H1 (cell line): ENCODE measurements around the gene COPG1. TPM values are rescaled to one million over a fixed set of nuclear protein-coding genes. Genes with fewer than 3 reads are reported as not detected.

Experiments used
- ASH2L ChIP-seq: fragments of 200-600, 300-600 bp; sonication (generic); IDR thresholded peaks from one replicate; pipeline ENCODE4 v1.7.1; 2017; ENCODE audit warnings: low read length
- GABPA ChIP-seq: IDR thresholded peaks from 2 replicates; pipeline ENCODE4 v1.6.1; 2011; ENCODE audit warnings: mild to moderate bottlenecking, low read length, moderate library complexity, borderline replicate concordance; ENCODE audit not compliant: insufficient read depth
- POLR2A ChIP-seq, 2 experiments: IDR thresholded peaks; 1 replicate in 1 of 2; 2 replicates in 1 of 2; pipeline ENCODE4 v1.6.1; 2011; ENCODE audit warnings: low read depth in 2 of 2, low read length in 2 of 2, mild to moderate bottlenecking in 2 of 2; ENCODE audit errors: control extremely low read depth in 1 of 2
- SP1 ChIP-seq: IDR thresholded peaks from 2 replicates; pipeline ENCODE4 v1.6.1; 2011; ENCODE audit warnings: low read depth, low read length
- SP2 ChIP-seq: IDR thresholded peaks from 2 replicates; pipeline ENCODE4 v1.6.1; 2012; ENCODE audit warnings: mild to moderate bottlenecking, low read length, inconsistent platforms
- SP4 ChIP-seq: IDR thresholded peaks from 2 replicates; pipeline ENCODE4 v1.6.1; 2012; ENCODE audit warnings: low read length, inconsistent platforms
- SUZ12 ChIP-seq: fragments of 200-600 bp; sonication (generic); IDR thresholded peaks from 2 replicates; pipeline ENCODE4 v1.6.1; 2012; ENCODE audit warnings: mild to moderate bottlenecking, inconsistent platforms, low read length, moderate library complexity, mixed read lengths
- TAF1 ChIP-seq: IDR thresholded peaks from 2 replicates; pipeline ENCODE4 v1.6.1; 2011; ENCODE audit warnings: mild to moderate bottlenecking, low read depth, low read length
- TCF12 ChIP-seq: IDR thresholded peaks from 2 replicates; pipeline ENCODE4 v1.6.1; 2011; ENCODE audit warnings: low read depth, mild to moderate bottlenecking, low read length
- YY1 ChIP-seq: IDR thresholded peaks from 2 replicates; pipeline ENCODE4 v1.6.1; 2011; ENCODE audit warnings: low read depth, mild to moderate bottlenecking, low read length
- polyA plus RNA-seq, 7 experiments: library from polyadenylated mRNA; depleted of rRNA in 3 of 7; stranded (reverse) in 5 of 7; unstranded in 2 of 7; fragments of >200 nt in 5 of 7; fragments of 200-250 nt in 2 of 7; gene quantifications; 1 replicate in 5 of 7; 2 replicates in 1 of 7; 4 replicates in 1 of 7; pipeline versions ENCODE4 v1.2.1 to v1.2.3, GENCODE V29; 2011 to 2013; ENCODE audit warnings: missing spikeins in 2 of 7, mixed read lengths in 2 of 7
- total RNA-seq: library from RNA; stranded (reverse); fragmentation: NEBNext Ultra II Directional; extraction: Animal tissue kit (Norgen Biotek cat#: 25700); gene quantifications from 2 replicates; pipeline ENCODE4 v1.2.1, GENCODE V29; 2021
- TF ChIP-seq, protein P1 (sequence below): fragments of 300-600 bp; sonication (generic); IDR thresholded peaks from 2 replicates; pipeline ENCODE4 v1.7.1; 2012; ENCODE audit warnings: low read length, moderate library complexity, mild to moderate bottlenecking, inconsistent platforms; ENCODE audit not compliant: insufficient replicate concordance
- TF ChIP-seq, protein P2 (sequence below): IDR thresholded peaks from 2 replicates; pipeline ENCODE4 v1.6.1; 2012; ENCODE audit warnings: inconsistent platforms

The COPG1 gene
- total and polyA plus RNA-seq, 2 of the 8 experiments (the other 6 are each of a cell fraction or from before 2014, with no cell fraction given) = 52.7 to 106 TPM

DNA sequence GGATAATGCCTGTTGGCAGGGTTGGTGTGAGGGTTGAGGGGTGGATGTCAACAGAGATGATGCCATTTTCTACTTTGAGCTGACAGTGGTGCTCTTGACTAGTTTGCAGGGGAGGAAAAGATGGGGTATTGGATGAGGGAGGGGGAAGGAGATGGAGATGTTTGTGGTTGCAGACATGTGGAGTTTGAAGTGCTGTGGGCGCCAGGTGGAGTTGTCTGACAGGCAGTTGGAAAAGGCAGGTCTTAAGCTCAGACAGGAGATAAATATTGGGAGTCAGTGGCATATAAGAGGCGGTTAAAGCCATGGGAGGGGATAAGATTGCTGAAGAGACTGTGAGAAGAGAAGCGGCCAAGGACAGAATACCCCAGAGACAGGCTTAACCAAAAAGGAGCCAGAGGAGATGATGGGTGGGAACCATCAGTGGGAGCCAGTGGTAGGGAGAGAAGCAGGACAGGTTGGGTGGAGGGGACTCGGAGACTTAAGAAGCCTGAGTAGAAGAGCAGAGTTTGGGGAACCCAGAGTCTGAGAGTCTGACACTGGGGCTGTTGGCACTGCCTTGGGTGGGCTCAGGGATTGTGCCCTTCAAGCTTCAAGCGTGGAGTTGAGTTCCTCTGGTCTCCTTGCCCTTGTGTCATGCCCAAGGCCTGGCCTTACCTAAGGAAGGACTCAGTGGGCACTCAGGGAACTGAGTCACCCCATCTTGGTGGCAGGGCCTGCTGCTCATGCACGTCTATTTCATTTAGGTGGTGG is 13.9 kb downstream of the COPG1 start (continued):
- TF ChIP-seq, protein P1, sequence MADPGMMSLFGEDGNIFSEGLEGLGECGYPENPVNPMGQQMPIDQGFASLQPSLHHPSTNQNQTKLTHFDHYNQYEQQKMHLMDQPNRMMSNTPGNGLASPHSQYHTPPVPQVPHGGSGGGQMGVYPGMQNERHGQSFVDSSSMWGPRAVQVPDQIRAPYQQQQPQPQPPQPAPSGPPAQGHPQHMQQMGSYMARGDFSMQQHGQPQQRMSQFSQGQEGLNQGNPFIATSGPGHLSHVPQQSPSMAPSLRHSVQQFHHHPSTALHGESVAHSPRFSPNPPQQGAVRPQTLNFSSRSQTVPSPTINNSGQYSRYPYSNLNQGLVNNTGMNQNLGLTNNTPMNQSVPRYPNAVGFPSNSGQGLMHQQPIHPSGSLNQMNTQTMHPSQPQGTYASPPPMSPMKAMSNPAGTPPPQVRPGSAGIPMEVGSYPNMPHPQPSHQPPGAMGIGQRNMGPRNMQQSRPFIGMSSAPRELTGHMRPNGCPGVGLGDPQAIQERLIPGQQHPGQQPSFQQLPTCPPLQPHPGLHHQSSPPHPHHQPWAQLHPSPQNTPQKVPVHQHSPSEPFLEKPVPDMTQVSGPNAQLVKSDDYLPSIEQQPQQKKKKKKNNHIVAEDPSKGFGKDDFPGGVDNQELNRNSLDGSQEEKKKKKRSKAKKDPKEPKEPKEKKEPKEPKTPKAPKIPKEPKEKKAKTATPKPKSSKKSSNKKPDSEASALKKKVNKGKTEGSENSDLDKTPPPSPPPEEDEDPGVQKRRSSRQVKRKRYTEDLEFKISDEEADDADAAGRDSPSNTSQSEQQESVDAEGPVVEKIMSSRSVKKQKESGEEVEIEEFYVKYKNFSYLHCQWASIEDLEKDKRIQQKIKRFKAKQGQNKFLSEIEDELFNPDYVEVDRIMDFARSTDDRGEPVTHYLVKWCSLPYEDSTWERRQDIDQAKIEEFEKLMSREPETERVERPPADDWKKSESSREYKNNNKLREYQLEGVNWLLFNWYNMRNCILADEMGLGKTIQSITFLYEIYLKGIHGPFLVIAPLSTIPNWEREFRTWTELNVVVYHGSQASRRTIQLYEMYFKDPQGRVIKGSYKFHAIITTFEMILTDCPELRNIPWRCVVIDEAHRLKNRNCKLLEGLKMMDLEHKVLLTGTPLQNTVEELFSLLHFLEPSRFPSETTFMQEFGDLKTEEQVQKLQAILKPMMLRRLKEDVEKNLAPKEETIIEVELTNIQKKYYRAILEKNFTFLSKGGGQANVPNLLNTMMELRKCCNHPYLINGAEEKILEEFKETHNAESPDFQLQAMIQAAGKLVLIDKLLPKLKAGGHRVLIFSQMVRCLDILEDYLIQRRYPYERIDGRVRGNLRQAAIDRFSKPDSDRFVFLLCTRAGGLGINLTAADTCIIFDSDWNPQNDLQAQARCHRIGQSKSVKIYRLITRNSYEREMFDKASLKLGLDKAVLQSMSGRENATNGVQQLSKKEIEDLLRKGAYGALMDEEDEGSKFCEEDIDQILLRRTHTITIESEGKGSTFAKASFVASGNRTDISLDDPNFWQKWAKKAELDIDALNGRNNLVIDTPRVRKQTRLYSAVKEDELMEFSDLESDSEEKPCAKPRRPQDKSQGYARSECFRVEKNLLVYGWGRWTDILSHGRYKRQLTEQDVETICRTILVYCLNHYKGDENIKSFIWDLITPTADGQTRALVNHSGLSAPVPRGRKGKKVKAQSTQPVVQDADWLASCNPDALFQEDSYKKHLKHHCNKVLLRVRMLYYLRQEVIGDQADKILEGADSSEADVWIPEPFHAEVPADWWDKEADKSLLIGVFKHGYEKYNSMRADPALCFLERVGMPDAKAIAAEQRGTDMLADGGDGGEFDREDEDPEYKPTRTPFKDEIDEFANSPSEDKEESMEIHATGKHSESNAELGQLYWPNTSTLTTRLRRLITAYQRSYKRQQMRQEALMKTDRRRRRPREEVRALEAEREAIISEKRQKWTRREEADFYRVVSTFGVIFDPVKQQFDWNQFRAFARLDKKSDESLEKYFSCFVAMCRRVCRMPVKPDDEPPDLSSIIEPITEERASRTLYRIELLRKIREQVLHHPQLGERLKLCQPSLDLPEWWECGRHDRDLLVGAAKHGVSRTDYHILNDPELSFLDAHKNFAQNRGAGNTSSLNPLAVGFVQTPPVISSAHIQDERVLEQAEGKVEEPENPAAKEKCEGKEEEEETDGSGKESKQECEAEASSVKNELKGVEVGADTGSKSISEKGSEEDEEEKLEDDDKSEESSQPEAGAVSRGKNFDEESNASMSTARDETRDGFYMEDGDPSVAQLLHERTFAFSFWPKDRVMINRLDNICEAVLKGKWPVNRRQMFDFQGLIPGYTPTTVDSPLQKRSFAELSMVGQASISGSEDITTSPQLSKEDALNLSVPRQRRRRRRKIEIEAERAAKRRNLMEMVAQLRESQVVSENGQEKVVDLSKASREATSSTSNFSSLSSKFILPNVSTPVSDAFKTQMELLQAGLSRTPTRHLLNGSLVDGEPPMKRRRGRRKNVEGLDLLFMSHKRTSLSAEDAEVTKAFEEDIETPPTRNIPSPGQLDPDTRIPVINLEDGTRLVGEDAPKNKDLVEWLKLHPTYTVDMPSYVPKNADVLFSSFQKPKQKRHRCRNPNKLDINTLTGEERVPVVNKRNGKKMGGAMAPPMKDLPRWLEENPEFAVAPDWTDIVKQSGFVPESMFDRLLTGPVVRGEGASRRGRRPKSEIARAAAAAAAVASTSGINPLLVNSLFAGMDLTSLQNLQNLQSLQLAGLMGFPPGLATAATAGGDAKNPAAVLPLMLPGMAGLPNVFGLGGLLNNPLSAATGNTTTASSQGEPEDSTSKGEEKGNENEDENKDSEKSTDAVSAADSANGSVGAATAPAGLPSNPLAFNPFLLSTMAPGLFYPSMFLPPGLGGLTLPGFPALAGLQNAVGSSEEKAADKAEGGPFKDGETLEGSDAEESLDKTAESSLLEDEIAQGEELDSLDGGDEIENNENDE = no peak
- TF ChIP-seq YY1 (no peak), TAF1 (no peak), SP4 (no peak), GABPA (no peak), POLR2A (IDR thresholded peaks at IDR 0.05; ENCODE audit: control extremely low read depth in 1 of 2, low read depth in 2 of 2, low read length in 2 of 2) (no peak), TCF12 (no peak), SP2 (no peak), SP1 (no peak), ASH2L (no peak), SUZ12 (no peak)
- TF ChIP-seq, protein P2, sequence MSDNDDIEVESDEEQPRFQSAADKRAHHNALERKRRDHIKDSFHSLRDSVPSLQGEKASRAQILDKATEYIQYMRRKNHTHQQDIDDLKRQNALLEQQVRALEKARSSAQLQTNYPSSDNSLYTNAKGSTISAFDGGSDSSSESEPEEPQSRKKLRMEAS = no peak
